ENCODE results near the gene LHFPL2. TPM values are rescaled to one million over a fixed set of nuclear protein-coding genes. Genes with fewer than 3 reads are reported as not detected.

The LHFPL2 gene
- total and polyA plus RNA-seq, 2 of the 4 experiments (the other 2 are of a cell fraction): 6.5 to 11.3 TPM

- Histone ChIP-seq H3K4me1 (ENCODE audit: control insufficient read depth, insufficient read depth, low read length) (peaks cover 40% of the 10 kb centered on the region), H3K18ac (ENCODE audit: low read depth, low read length) (peak overlapping the region; percentile 76), H4K8ac (ENCODE audit: low read depth in 2 of 2, low read length in 2 of 2) (peak overlapping the region; percentile 28 to 51; a peak in 2 of 4 replicates), H3K9me1 (ENCODE audit: insufficient read depth, low read length) (peaks cover 30% of the 10 kb centered on the region), H4K91ac (ENCODE audit: insufficient read depth, low read depth, low read length) (peak overlapping the region; percentile 81), H3K27ac (ENCODE audit: insufficient read depth, low read length) (peak overlapping the region; percentile 1), H3K23ac (ENCODE audit: low read depth, low read length) (peak overlapping the region; percentile 60; the same call in 1 of the 2 replicates), H3K4me2 (ENCODE audit: low read depth, low read length) (no peak overlapping the region), H3K56ac (ENCODE audit: extremely low read depth, insufficient read depth, low read length) (no peak overlapping the region; the same call in 1 of the 2 replicates), H4K20me1 (ENCODE audit: insufficient read depth, low read length) (no peaks in the 10 kb centered on the region), H2BK5ac (ENCODE audit: low read depth, low read length, poor library complexity, severe bottlenecking) (peak overlapping the region; percentile 12), H2BK120ac (ENCODE audit: low read depth, low read length) (peak overlapping the region; percentile 76), H3K79me1 (ENCODE audit: low read depth in 1 of 2, low read length in 2 of 2) (peaks cover 40 to 68% of the 10 kb centered on the region in 2 experiments), H2BK15ac (ENCODE audit: low read depth, low read length) (peak overlapping the region; percentile 84), H2BK20ac (ENCODE audit: low read depth, low read length) (peak overlapping the region; percentile 80), H3K27me3 (ENCODE audit: control insufficient read depth, insufficient read depth, low read length) (no peaks in the 10 kb centered on the region), H3K36me3 (ENCODE audit: control insufficient read depth, insufficient read depth, low read length) (peaks cover 7% of the 10 kb centered on the region), H4K5ac (ENCODE audit: low read depth, low read length) (peak overlapping the region; percentile 47), H2AFZ (replicated peaks; ENCODE audit: low read length, poor library complexity) (no peak overlapping the region), H3K9ac (ENCODE audit: low read depth, low read length) (no peak overlapping the region), H3K4ac (ENCODE audit: low read depth, low read length) (peak overlapping the region; percentile 82), H2AK9ac (replicated peaks; ENCODE audit: low read depth, low read length, poor library complexity) (peak overlapping the region; percentile 10), H2AK5ac (ENCODE audit: low read depth, low read length) (peak overlapping the region; percentile 95), H3K14ac (replicated peaks; ENCODE audit: low read depth, low read length) (peak overlapping the region; percentile 78), H3K4me3 (ENCODE audit: insufficient read depth, low read depth, low read length) (no peak overlapping the region), H3K9me3 (ENCODE audit: control insufficient read depth, insufficient read depth, low read length) (no peaks in the 10 kb centered on the region)
- no TSS peak for BruUV-seq (replicated peaks)
- in situ Hi-C loops (cut with MboI; ENCODE audit: low sequenced_read_pairs) (loop anchor here (10.0 kb wide), 1 partner anchor 88 kb away; no protein-coding TSS in a partner anchor), intact Hi-C loops (cut with micrococcal nuclease) (loop anchor here (5.0 kb wide), 2 partner anchors 54 to 86 kb away; partner anchors contain the start of gene LHFPL2), dilution Hi-C loops (cut with HindIII; ENCODE audit: low sequenced_read_pairs, unreplicated experiment) (no loop called here)
- DNase-seq (no peak), ATAC-seq (ENCODE audit: low read depth) (no peak)
- WGBS, 2 experiments (ENCODE audit: extremely low coverage in 2 of 2, insufficient read length in 1 of 2): no CpG with 5 or more reads among the region's 7 CpGs
- TF ChIP-seq CHD1 (IDR thresholded peaks at IDR 0.05; ENCODE audit: low read depth, low read length): no peak
- TF ChIP-seq CEBPB (IDR thresholded peaks at IDR 0.05; ENCODE audit: low read depth, low read length): peak; percentile 79
- no peak for TF ChIP-seq RCOR1 (IDR thresholded peaks at IDR 0.05; ENCODE audit: insufficient replicate concordance, low read length)
- POLR2A ChIA-PET (ENCODE audit: unreplicated experiment): interaction anchor here (0.7 kb wide), 1 partner anchor 15 kb away, joined by 3 read pairs; no protein-coding TSS in a partner anchor
- CTCF ChIA-PET: interaction anchor here (1.1 kb wide), 1 partner anchor 315 kb away, joined by 3 read pairs; no protein-coding TSS in a partner anchor
Measured at GRCh38 chr5:78592735-78593386, 55.7 kb downstream of the LHFPL2 start.

Measured in IMR-90 (cell line).